K562 (cell line): ENCODE data around the gene CD34. TPM values are rescaled to one million over a fixed set of nuclear protein-coding genes. Genes with fewer than 3 reads are reported as not detected.

Source experiments
- CEBPG ChIP-seq, 3 experiments: fragments of 200-800 bp in 1 of 3; sonication (Bioruptor generic) in 1 of 3; sonication (generic) in 1 of 3; formaldehyde crosslinking in 1 of 3; IDR thresholded peaks in 2 of 3; conservative IDR thresholded peaks in 1 of 3; 2 replicates each; pipeline versions ENCODE4 v1.6.1 to v1.8.0; 2016 to 2022; ENCODE audit warnings: missing compliant biosample characterization in 2 of 3, missing genetic modification characterization in 2 of 3, mild to moderate bottlenecking in 1 of 3, missing genetic modification reagents in 1 of 3
- ELF1 ChIP-seq: fragments of 200-800 bp; sonication (Bioruptor generic); IDR thresholded peaks from 2 replicates; pipeline ENCODE4 v1.6.1; 2016; ENCODE audit warnings: missing genetic modification characterization, missing compliant biosample characterization
- EP400 ChIP-seq: fragments of 450-650 bp; IDR thresholded peaks from 2 replicates; pipeline ENCODE4 v1.6.1; 2017; ENCODE audit warnings: antibody characterized with exemption, mild to moderate bottlenecking, moderate library complexity
- FOXP1 ChIP-seq: sonication (generic); formaldehyde crosslinking; IDR thresholded peaks from 2 replicates; pipeline ENCODE4 v1.8.0; 2022; ENCODE audit warnings: mild to moderate bottlenecking, missing genetic modification reagents
- HMG20A ChIP-seq: fragments of 450-650 bp; formaldehyde crosslinking; conservative IDR thresholded peaks from 2 replicates; pipeline ENCODE4 v1.4.0; 2020; ENCODE audit warnings: mild to moderate bottlenecking, mixed read lengths
- ID3 ChIP-seq, 2 experiments: fragments of 250-450 bp in 1 of 2; fragments of 450-650 bp in 1 of 2; sonication (Bioruptor Pico) in 1 of 2; IDR thresholded peaks; 2 replicates each; pipeline versions ENCODE4 v1.6.1 to v1.8.0; 2016 to 2021; ENCODE audit warnings: mild to moderate bottlenecking in 2 of 2, moderate library complexity in 2 of 2, missing compliant biosample characterization in 1 of 2, missing genetic modification characterization in 1 of 2
- L3MBTL2 ChIP-seq: fragments of 450-650 bp; IDR thresholded peaks from 2 replicates; pipeline ENCODE4 v1.6.1; 2016; ENCODE audit warnings: mild to moderate bottlenecking, moderate library complexity
- NRF1 ChIP-seq, 2 experiments: fragments of 450-650 bp; IDR thresholded peaks in 1 of 2; conservative IDR thresholded peaks in 1 of 2; 2 replicates each; pipeline ENCODE4 v1.6.1; 2014; ENCODE audit warnings: mild to moderate bottlenecking in 2 of 2
- RAD21 ChIP-seq, 2 experiments: fragments of 250-450 bp in 1 of 2; fragments of 450-650 bp in 1 of 2; sonication (Bioruptor Pico) in 1 of 2; formaldehyde crosslinking in 1 of 2; IDR thresholded peaks in 1 of 2; conservative IDR thresholded peaks in 1 of 2; 2 replicates each; pipeline versions ENCODE4 v1.4.0 to v1.8.0; 2020 to 2022; ENCODE audit warnings: mild to moderate bottlenecking in 2 of 2, moderate library complexity in 1 of 2
- RBFOX2 ChIP-seq: fragments of 200-400 bp; formaldehyde crosslinking; IDR thresholded peaks from 2 replicates; pipeline ENCODE4 v1.6.1; 2017; ENCODE audit warnings: low read depth, mild to moderate bottlenecking, low read length, moderate library complexity
- SMARCE1 ChIP-seq: fragments of 450-650 bp; IDR thresholded peaks from 2 replicates; pipeline ENCODE4 v1.7.1; 2016; ENCODE audit warnings: mild to moderate bottlenecking
- SREBF2 ChIP-seq: sonication (generic); formaldehyde crosslinking; IDR thresholded peaks from 2 replicates; pipeline ENCODE4 v1.4.0; 2020; ENCODE audit warnings: mild to moderate bottlenecking, missing genetic modification reagents
- TCF7 ChIP-seq: sonication (generic); IDR thresholded peaks from 2 replicates; pipeline ENCODE4 v1.6.1; 2016; ENCODE audit warnings: antibody characterized with exemption, borderline replicate concordance
- TRIM28 ChIP-seq: fragments of 450-650 bp; IDR thresholded peaks from 2 replicates; pipeline ENCODE4 v1.6.1; 2017
- VEZF1 ChIP-seq: fragments of 200-800 bp; sonication (Bioruptor generic); IDR thresholded peaks from 2 replicates; pipeline ENCODE4 v1.6.1; 2017; ENCODE audit warnings: missing genetic modification characterization, missing compliant biosample characterization
- ZNF12 ChIP-seq: sonication (generic); formaldehyde crosslinking; IDR thresholded peaks from 2 replicates; pipeline ENCODE4 v1.4.0; 2020; ENCODE audit warnings: mild to moderate bottlenecking, missing genetic modification reagents
- ZNF79 ChIP-seq: fragments of 250-450 bp; sonication (Bioruptor Pico); IDR thresholded peaks from 2 replicates; pipeline ENCODE4 v1.4.0; 2020; ENCODE audit warnings: low read depth, mild to moderate bottlenecking, moderate library complexity
- polyA plus RNA-seq, 8 experiments: library from polyadenylated mRNA; depleted of rRNA in 4 of 8; stranded (reverse) in 5 of 8; unstranded in 3 of 8; fragments of >200 nt; fragmentation: Nextera tagmentation in 2 of 8; fragmentation: Illumina TruSeq in 1 of 8; extraction: Ambion mirVana in 2 of 8; extraction: Trizol in 1 of 8; gene quantifications; 2 replicates each; pipeline versions ENCODE4 v1.2.1 to v1.2.3, GENCODE V29; 2011 to 2014; ENCODE audit warnings: inconsistent platforms in 1 of 8, missing spikeins in 1 of 8
- total RNA-seq, 7 experiments: library from RNA; depleted of rRNA in 6 of 7; stranded (reverse); fragments of >200 nt in 6 of 7; fragmentation: Illumina TruSeq in 2 of 7; extraction: Trizol in 2 of 7; gene quantifications; 2 replicates each; pipeline versions ENCODE4 v1.2.1 to v1.2.3, GENCODE V29; 2011 to 2021; ENCODE audit warnings: low replicate concordance in 1 of 7
- TF ChIP-seq, protein P1 (sequence below): fragments of 250-450 bp; sonication (Bioruptor Pico); IDR thresholded peaks from 2 replicates; pipeline ENCODE4 v1.5.0; 2021
- TF ChIP-seq, protein P2 (sequence below): sonication (generic); formaldehyde crosslinking; IDR thresholded peaks from 2 replicates; pipeline ENCODE4 v1.8.0; 2022; ENCODE audit warnings: mild to moderate bottlenecking, missing genetic modification reagents, borderline replicate concordance

CD34 gene
- total and polyA plus RNA-seq, 9 of the 15 experiments (the other 6 are each of a cell fraction or from before 2014, with no cell fraction given), result not detected

GRCh38 chr1:207868774-207869721 lies 41.9 kb downstream of the CD34 start (continued):
- no peak for TF ChIP-seq TCF7
- TF ChIP-seq HMG20A (CRISPR knock-in tag), result no peak
- TF ChIP-seq SMARCE1, result no peak
- no peak for TF ChIP-seq CEBPG (CRISPR knock-in tag; IDR thresholded peaks at IDR 0.05)
- no peak for TF ChIP-seq CEBPG (tag; conservative IDR thresholded peaks at IDR 0.05 in 1 of 2, IDR thresholded peaks at IDR 0.05 in 1 of 2)
- TF ChIP-seq RAD21 (CRISPR knock-in tag; conservative IDR thresholded peaks at IDR 0.05 in 1 of 2, IDR thresholded peaks at IDR 0.05 in 1 of 2), result peak; percentile 67 to 84; a peak in 3 of 4 replicates
- TF ChIP-seq NRF1 (conservative IDR thresholded peaks at IDR 0.05 in 1 of 2, IDR thresholded peaks at IDR 0.05 in 1 of 2), result peak; percentile 81 to 84; a peak in 3 of 4 replicates
- no peak for TF ChIP-seq ELF1
- TF ChIP-seq VEZF1 (CRISPR knock-in tag), result peak; percentile 72
- TF ChIP-seq FOXP1 (CRISPR knock-in tag), result 0 out of 2 replicates have a peak, but pooled peaks have one; percentile 23
- no peak for TF ChIP-seq SREBF2
- no peak for TF ChIP-seq EP400
- TF ChIP-seq ID3 (CRISPR knock-in tag; IDR thresholded peaks at IDR 0.05), result no peak
- no peak for TF ChIP-seq ID3 (tag; IDR thresholded peaks at IDR 0.05)
- no peak for TF ChIP-seq TRIM28
- peak; percentile 69 for TF ChIP-seq RBFOX2
- no peak for TF ChIP-seq ZNF79
- TF ChIP-seq, protein P1, sequence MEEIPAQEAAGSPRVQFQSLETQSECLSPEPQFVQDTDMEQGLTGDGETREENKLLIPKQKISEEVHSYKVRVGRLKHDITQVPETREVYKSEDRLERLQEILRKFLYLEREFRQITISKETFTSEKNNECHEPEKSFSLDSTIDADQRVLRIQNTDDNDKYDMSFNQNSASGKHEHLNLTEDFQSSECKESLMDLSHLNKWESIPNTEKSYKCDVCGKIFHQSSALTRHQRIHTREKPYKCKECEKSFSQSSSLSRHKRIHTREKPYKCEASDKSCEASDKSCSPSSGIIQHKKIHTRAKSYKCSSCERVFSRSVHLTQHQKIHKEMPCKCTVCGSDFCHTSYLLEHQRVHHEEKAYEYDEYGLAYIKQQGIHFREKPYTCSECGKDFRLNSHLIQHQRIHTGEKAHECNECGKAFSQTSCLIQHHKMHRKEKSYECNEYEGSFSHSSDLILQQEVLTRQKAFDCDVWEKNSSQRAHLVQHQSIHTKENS (CRISPR knock-in tag), result no peak
- peak; percentile 22; the same call in 1 of the 2 replicates for TF ChIP-seq L3MBTL2
- no peak for TF ChIP-seq ZNF12 (CRISPR knock-in tag)
- TF ChIP-seq, protein P2, sequence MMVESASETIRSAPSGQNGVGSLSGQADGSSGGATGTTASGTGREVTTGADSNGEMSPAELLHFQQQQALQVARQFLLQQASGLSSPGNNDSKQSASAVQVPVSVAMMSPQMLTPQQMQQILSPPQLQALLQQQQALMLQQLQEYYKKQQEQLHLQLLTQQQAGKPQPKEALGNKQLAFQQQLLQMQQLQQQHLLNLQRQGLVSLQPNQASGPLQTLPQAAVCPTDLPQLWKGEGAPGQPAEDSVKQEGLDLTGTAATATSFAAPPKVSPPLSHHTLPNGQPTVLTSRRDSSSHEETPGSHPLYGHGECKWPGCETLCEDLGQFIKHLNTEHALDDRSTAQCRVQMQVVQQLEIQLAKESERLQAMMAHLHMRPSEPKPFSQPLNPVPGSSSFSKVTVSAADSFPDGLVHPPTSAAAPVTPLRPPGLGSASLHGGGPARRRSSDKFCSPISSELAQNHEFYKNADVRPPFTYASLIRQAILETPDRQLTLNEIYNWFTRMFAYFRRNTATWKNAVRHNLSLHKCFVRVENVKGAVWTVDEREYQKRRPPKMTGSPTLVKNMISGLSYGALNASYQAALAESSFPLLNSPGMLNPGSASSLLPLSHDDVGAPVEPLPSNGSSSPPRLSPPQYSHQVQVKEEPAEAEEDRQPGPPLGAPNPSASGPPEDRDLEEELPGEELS, result no peak
